GM12878 (cell line): ENCODE measurements around the gene SRGAP1. TPM values are rescaled to one million over a fixed set of nuclear protein-coding genes. Genes with fewer than 3 reads are reported as not detected.

Source experiments
- ATAC-seq: fragments of 200-7000 bp; cut with Tn5 transposase; 3 replicates; pipeline ENCODE4 v1.9.1; 2020; ENCODE audit warnings: mild to moderate bottlenecking, moderate library complexity
- BruUV-seq: library from RNA; stranded (reverse); fragments of 400-500 nt; replicated peaks from 2 replicates; lab custom pipeline; 2021; lab: Mats Ljungman, UMichigan
- CTCF ChIA-PET: fragments of 300-600 bp; sonication (Branson Sonifier 250); formaldehyde crosslinking; extraction: SDS; loops from one replicate; lab custom pipeline; 2021; ENCODE audit warnings: inconsistent platforms; lab: Yijun Ruan, JAX
- POLR2A ChIA-PET: fragments of 350-600 bp; formaldehyde crosslinking; extraction: SDS; loops from one replicate; lab custom pipeline; 2021; ENCODE audit warnings: inconsistent platforms; lab: Charles Lee
- RAD21 ChIA-PET: fragments of 300-600 bp; sonication (Branson Sonifier 250); formaldehyde crosslinking; loops from one replicate; lab custom pipeline; 2023; ENCODE audit warnings: antibody characterized with exemption; ENCODE audit not compliant: unreplicated experiment; lab: Charles Lee
- SMC1A ChIA-PET: fragments of 300-600 bp; sonication (Branson Sonifier 250); formaldehyde crosslinking; loops from one replicate; lab custom pipeline; 2023; ENCODE audit not compliant: unreplicated experiment, uncharacterized antibody; lab: Charles Lee
- DNase-seq: peaks from one replicate; pipeline ENCODE4 v3.0.0-alpha.2; 2011; ENCODE audit warnings: low read depth, low spot score
- FAIRE-seq: peaks from 3 replicates; lab custom pipeline; 2011; peaks lifted over from hg19 to GRCh38; lab: Jason Lieb, UNC
- H2AFZ ChIP-seq: 2 replicates; pipeline ENCODE4 v1.6.0; 2011; ENCODE audit warnings: low read depth, low read length, control low read depth; ENCODE audit not compliant: control insufficient read depth
- H3K27ac ChIP-seq: 2 replicates; pipeline ENCODE4 v1.5.1; 2011; ENCODE audit warnings: control low read depth; ENCODE audit not compliant: control insufficient read depth, insufficient read depth
- H3K27me3 ChIP-seq, 2 experiments: replicated peaks in 1 of 2; 2 replicates each; pipeline versions ENCODE4 v1.6.0 to v1.6.1; 2011; ENCODE audit warnings: low read length in 1 of 2; ENCODE audit not compliant: control insufficient read depth in 2 of 2, insufficient read depth in 2 of 2
- H3K36me3 ChIP-seq, 2 experiments: 2 replicates each; pipeline ENCODE4 v1.5.1; 2011; ENCODE audit warnings: low read length in 1 of 2; ENCODE audit not compliant: control insufficient read depth in 2 of 2, insufficient read depth in 2 of 2
- H3K4me1 ChIP-seq: 2 replicates; pipeline ENCODE4 v1.6.1; 2011; ENCODE audit warnings: mild to moderate bottlenecking, low read length, moderate library complexity, mixed read lengths; ENCODE audit not compliant: control insufficient read depth, insufficient read depth
- H3K4me2 ChIP-seq: 2 replicates; pipeline ENCODE4 v1.6.0; 2011; ENCODE audit warnings: control low read depth; ENCODE audit not compliant: control insufficient read depth, insufficient read depth
- H3K4me3 ChIP-seq: fragments of 200-600 bp; sonication (generic); 2 replicates; pipeline ENCODE4 v1.5.1; 2016
- H3K79me2 ChIP-seq: 2 replicates; pipeline ENCODE4 v1.6.0; 2011; ENCODE audit warnings: low read length; ENCODE audit not compliant: control insufficient read depth, insufficient read depth
- H3K9ac ChIP-seq: 2 replicates; pipeline ENCODE4 v1.8.0; 2011; ENCODE audit warnings: low read length, control low read depth, mixed read lengths; ENCODE audit not compliant: control insufficient read depth, insufficient read depth
- H3K9me3 ChIP-seq: replicated peaks from 3 replicates; pipeline ENCODE4 v1.5.1; 2011; ENCODE audit warnings: mild to moderate bottlenecking, low read length; ENCODE audit not compliant: control insufficient read depth, insufficient read depth
- H4K20me1 ChIP-seq: 2 replicates; pipeline ENCODE4 v1.6.0; 2011; ENCODE audit not compliant: control insufficient read depth, insufficient read depth
- CHD1 ChIP-seq: IDR thresholded peaks from 2 replicates; pipeline ENCODE4 v1.6.1; 2012; ENCODE audit warnings: low read depth, low read length, improper control_type of control experiment
- IKZF1 ChIP-seq: fragments of 450-650 bp; conservative IDR thresholded peaks from 2 replicates; pipeline ENCODE4 v1.6.1; 2017; ENCODE audit warnings: antibody characterized with exemption, mild to moderate bottlenecking
- KDM1A ChIP-seq: fragments of 200-600 bp; sonication (generic); IDR thresholded peaks from 2 replicates; pipeline ENCODE4 v1.6.1; 2016; ENCODE audit warnings: borderline replicate concordance
- MEF2B ChIP-seq: fragments of 450-650 bp; IDR thresholded peaks from 2 replicates; pipeline ENCODE4 v1.6.1; 2018; ENCODE audit warnings: mild to moderate bottlenecking, moderate library complexity; ENCODE audit not compliant: partially characterized antibody, poor library complexity, severe bottlenecking
- MTA2 ChIP-seq: fragments of 450-650 bp; IDR thresholded peaks from 2 replicates; pipeline ENCODE4 v1.6.1; 2016; ENCODE audit warnings: low read depth, mild to moderate bottlenecking, moderate library complexity
- NFIC ChIP-seq: IDR thresholded peaks from 2 replicates; pipeline ENCODE4 v1.6.1; 2012; ENCODE audit warnings: low read depth, mild to moderate bottlenecking, inconsistent platforms, low read length, moderate library complexity
- NR2C2 ChIP-seq: IDR thresholded peaks from 2 replicates; pipeline ENCODE4 v1.6.1; 2011; ENCODE audit warnings: borderline replicate concordance, low read depth; ENCODE audit not compliant: control insufficient read depth, insufficient read length
- PAX8 ChIP-seq: fragments of 450-650 bp; IDR thresholded peaks from 2 replicates; pipeline ENCODE4 v1.6.1; 2017; ENCODE audit warnings: mild to moderate bottlenecking, moderate library complexity
- SREBF2 ChIP-seq: IDR thresholded peaks from 2 replicates; pipeline ENCODE4 v1.6.1; 2012; ENCODE audit warnings: mild to moderate bottlenecking, low read length
- TCF12 ChIP-seq: IDR thresholded peaks from 2 replicates; pipeline ENCODE4 v1.6.1; 2011; ENCODE audit warnings: low read depth, mild to moderate bottlenecking, low read length
- ZNF24 ChIP-seq: fragments of 450-650 bp; IDR thresholded peaks from 2 replicates; pipeline ENCODE4 v1.6.1; 2017; ENCODE audit warnings: antibody characterized with exemption, mild to moderate bottlenecking
- WGBS: methylation state at CpG from one replicate; pipeline ENCODE4 v1.1.6; 2016; ENCODE audit warnings: low lambda C conversion rate; ENCODE audit not compliant: insufficient replicate concordance, insufficient coverage; ENCODE audit errors: missing lambda C conversion rate; 5-methylcytosine and 5-hydroxymethylcytosine counted together
- in situ Hi-C: fragments of 300-500 bp; cut with MboI; formaldehyde crosslinking; loops from 9 replicates; pipeline ENCODE4 v1.14.3; 2018; ENCODE audit warnings: mixed read lengths
- intact Hi-C: fragments of 100-400 bp; cut with micrococcal nuclease; formaldehyde crosslinking; loops from one replicate; pipeline ENCODE4 v1.14.2; 2022; ENCODE audit not compliant: unreplicated experiment
- polyA plus RNA-seq, 11 experiments: library from polyadenylated mRNA; depleted of rRNA in 4 of 11; unstranded in 6 of 11; stranded (reverse) in 5 of 11; fragments of >200 nt; fragmentation: Nextera tagmentation in 4 of 11; fragmentation: Illumina TruSeq in 1 of 11; extraction: Ambion mirVana in 4 of 11; extraction: Trizol in 1 of 11; gene quantifications; 1 replicate in 1 of 11; 2 replicates in 10 of 11; pipeline versions ENCODE4 v1.2.1 to v1.2.3, GENCODE V29; 2011 to 2016; ENCODE audit warnings: inconsistent platforms in 2 of 11, missing spikeins in 2 of 11, low read depth in 1 of 11
- total RNA-seq, 4 experiments: library from RNA; depleted of rRNA in 3 of 4; stranded (reverse); fragments of >200 nt in 3 of 4; fragmentation: Illumina TruSeq in 1 of 4; extraction: Trizol in 1 of 4; gene quantifications; 2 replicates each; pipeline versions ENCODE4 v1.2.1 to v1.2.3, GENCODE V29; 2013 to 2021
- TF ChIP-seq, protein P1 (sequence below): fragments of 450-650 bp; IDR thresholded peaks from 2 replicates; pipeline ENCODE4 v1.6.1; 2016; ENCODE audit warnings: mild to moderate bottlenecking
- TF ChIP-seq, protein P2 (sequence below): fragments of 150-350 bp; IDR thresholded peaks from 2 replicates; pipeline ENCODE4 v1.6.1; 2016; ENCODE audit warnings: low read depth, low read length
- TF ChIP-seq, protein P3 (sequence below): IDR thresholded peaks from 2 replicates; pipeline ENCODE4 v1.6.1; 2011; ENCODE audit warnings: low read depth, mild to moderate bottlenecking, low read length, moderate library complexity, borderline replicate concordance; ENCODE audit errors: extremely low read depth
- TF ChIP-seq, protein P4 (sequence below): fragments of 450-650 bp; IDR thresholded peaks from 2 replicates; pipeline ENCODE4 v1.6.1; 2016; ENCODE audit warnings: mild to moderate bottlenecking, moderate library complexity, borderline replicate concordance

Gene SRGAP1
- total and polyA plus RNA-seq, 10 of the 15 experiments (the other 5 are each of a cell fraction or from before 2014, with no cell fraction given) = 0.16 to 0.85 (median 0.46) TPM

DNA sequence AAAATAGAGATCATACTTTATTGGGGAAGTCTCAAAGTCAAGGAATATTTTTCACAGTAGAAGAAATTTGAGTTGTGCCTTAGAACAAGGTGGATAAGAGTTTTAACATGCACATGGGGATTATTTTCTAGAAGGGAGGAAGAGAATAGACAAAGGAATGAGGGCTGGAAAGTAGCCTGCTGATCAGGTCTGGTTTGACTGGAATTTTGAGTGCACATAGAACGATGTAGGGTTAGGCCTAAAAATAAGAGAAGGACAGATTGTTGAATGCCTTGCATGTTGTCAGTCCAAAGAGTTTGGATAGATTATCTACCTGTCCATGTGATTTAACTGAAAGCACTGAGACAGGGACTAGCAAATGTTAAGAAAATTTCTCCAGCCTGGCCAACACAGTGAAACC lies 87.2 kb downstream of the SRGAP1 start:
- Histone ChIP-seq H3K79me2 (no peaks in the 10 kb centered on the region), H3K4me1 (0 out of 2 replicates have a peak, but pooled peaks cover 3% of the 10 kb centered on the region), H3K4me3 (no peak overlapping the region), H3K36me3 (no peaks in the 10 kb centered on the region), H3K9me3 (no peaks in the 10 kb centered on the region), H3K4me2 (no peak overlapping the region), H2AFZ (no peak overlapping the region), H3K9ac (no peak overlapping the region), H3K27ac (no peak overlapping the region), H4K20me1 (no peaks in the 10 kb centered on the region), H3K27me3 (no peaks in the 10 kb centered on the region)
- ChIA-PET RAD21 (no interaction called here), POLR2A (interaction anchor here (0.6 kb wide), 1 partner anchor 58 kb away, joined by 3 read pairs; no protein-coding TSS in a partner anchor), SMC1A (no interaction called here), CTCF (no interaction called here)
- WGBS = 23% methylated on average over 1 of the region's 1 CpG
- DNase-seq (no peak), FAIRE-seq (peak; percentile 41), ATAC-seq (no peak)
- in situ Hi-C loops = no loop called here
- no TSS peak for BruUV-seq
- intact Hi-C loops = no loop called here
- TF ChIP-seq CHD1 (no peak), MTA2 (no peak), TCF12 (no peak), KDM1A (no peak), NR2C2 (no peak), PAX8 (no peak), SREBF2 (no peak), MEF2B (no peak), IKZF1 (no peak), NFIC (no peak), ZNF24 (no peak)
- TF ChIP-seq, protein P1, sequence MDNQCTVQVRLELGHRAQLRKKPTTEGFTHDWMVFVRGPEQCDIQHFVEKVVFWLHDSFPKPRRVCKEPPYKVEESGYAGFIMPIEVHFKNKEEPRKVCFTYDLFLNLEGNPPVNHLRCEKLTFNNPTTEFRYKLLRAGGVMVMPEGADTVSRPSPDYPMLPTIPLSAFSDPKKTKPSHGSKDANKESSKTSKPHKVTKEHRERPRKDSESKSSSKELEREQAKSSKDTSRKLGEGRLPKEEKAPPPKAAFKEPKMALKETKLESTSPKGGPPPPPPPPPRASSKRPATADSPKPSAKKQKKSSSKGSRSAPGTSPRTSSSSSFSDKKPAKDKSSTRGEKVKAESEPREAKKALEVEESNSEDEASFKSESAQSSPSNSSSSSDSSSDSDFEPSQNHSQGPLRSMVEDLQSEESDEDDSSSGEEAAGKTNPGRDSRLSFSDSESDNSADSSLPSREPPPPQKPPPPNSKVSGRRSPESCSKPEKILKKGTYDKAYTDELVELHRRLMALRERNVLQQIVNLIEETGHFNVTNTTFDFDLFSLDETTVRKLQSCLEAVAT = no peak
- TF ChIP-seq, protein P2, sequence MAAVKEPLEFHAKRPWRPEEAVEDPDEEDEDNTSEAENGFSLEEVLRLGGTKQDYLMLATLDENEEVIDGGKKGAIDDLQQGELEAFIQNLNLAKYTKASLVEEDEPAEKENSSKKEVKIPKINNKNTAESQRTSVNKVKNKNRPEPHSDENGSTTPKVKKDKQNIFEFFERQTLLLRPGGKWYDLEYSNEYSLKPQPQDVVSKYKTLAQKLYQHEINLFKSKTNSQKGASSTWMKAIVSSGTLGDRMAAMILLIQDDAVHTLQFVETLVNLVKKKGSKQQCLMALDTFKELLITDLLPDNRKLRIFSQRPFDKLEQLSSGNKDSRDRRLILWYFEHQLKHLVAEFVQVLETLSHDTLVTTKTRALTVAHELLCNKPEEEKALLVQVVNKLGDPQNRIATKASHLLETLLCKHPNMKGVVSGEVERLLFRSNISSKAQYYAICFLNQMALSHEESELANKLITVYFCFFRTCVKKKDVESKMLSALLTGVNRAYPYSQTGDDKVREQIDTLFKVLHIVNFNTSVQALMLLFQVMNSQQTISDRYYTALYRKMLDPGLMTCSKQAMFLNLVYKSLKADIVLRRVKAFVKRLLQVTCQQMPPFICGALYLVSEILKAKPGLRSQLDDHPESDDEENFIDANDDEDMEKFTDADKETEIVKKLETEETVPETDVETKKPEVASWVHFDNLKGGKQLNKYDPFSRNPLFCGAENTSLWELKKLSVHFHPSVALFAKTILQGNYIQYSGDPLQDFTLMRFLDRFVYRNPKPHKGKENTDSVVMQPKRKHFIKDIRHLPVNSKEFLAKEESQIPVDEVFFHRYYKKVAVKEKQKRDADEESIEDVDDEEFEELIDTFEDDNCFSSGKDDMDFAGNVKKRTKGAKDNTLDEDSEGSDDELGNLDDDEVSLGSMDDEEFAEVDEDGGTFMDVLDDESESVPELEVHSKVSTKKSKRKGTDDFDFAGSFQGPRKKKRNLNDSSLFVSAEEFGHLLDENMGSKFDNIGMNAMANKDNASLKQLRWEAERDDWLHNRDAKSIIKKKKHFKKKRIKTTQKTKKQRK = no peak
- TF ChIP-seq, protein P3, sequence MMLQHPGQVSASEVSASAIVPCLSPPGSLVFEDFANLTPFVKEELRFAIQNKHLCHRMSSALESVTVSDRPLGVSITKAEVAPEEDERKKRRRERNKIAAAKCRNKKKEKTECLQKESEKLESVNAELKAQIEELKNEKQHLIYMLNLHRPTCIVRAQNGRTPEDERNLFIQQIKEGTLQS = no peak
- TF ChIP-seq, protein P4, sequence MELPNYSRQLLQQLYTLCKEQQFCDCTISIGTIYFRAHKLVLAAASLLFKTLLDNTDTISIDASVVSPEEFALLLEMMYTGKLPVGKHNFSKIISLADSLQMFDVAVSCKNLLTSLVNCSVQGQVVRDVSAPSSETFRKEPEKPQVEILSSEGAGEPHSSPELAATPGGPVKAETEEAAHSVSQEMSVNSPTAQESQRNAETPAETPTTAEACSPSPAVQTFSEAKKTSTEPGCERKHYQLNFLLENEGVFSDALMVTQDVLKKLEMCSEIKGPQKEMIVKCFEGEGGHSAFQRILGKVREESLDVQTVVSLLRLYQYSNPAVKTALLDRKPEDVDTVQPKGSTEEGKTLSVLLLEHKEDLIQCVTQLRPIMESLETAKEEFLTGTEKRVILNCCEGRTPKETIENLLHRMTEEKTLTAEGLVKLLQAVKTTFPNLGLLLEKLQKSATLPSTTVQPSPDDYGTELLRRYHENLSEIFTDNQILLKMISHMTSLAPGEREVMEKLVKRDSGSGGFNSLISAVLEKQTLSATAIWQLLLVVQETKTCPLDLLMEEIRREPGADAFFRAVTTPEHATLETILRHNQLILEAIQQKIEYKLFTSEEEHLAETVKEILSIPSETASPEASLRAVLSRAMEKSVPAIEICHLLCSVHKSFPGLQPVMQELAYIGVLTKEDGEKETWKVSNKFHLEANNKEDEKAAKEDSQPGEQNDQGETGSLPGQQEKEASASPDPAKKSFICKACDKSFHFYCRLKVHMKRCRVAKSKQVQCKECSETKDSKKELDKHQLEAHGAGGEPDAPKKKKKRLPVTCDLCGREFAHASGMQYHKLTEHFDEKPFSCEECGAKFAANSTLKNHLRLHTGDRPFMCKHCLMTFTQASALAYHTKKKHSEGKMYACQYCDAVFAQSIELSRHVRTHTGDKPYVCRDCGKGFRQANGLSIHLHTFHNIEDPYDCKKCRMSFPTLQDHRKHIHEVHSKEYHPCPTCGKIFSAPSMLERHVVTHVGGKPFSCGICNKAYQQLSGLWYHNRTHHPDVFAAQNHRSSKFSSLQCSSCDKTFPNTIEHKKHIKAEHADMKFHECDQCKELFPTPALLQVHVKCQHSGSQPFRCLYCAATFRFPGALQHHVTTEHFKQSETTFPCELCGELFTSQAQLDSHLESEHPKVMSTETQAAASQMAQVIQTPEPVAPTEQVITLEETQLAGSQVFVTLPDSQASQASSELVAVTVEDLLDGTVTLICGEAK = no peak
